ENCODE measurements around the gene WLS.
"Not testable (repeated sequence)": the region's sequence is repeated elsewhere in the genome, so short reads cannot be mapped to it uniquely, and the experiment has no call there.

Gene WLS

DNA sequence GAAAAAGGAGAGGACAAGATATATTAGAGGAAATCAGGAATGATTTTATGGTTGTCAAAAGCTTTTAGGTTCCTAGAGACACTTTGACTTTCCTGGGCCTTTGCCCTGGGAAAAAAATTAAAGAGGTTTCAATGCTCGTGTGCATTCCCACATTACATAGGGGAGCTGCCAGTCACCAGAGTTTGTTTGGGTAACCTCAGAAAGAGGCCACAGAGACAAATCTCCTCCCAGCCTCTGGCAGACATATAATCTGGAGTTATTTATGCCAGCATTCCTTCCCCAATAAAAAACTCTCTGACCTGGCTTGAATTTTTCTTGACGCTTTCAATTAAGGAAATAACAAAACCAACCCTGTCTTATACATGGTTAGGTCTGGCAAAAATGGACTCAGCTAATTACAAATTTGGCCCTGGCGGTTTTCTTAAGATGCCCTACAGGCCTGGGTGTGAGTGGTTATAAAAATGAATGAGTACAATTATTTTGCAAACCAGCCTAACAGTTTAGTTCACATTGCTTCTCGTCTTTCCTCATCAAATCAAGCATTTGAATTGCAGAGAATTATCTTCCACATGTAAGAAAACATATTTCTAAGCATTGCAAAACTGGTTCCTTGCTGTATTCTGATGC is 63.7 kb downstream of the WLS start:
- DNase-seq (ENCODE audit: low read depth in 2 of 2, low spot score in 1 of 2), result no peak

- DNase-seq (ENCODE audit: low read depth in 2 of 2, low spot score in 1 of 2), result no peak
These were observed 65.1 kb downstream of the WLS start for GRCh38 chr1:68167211-68167610.

DNA sequence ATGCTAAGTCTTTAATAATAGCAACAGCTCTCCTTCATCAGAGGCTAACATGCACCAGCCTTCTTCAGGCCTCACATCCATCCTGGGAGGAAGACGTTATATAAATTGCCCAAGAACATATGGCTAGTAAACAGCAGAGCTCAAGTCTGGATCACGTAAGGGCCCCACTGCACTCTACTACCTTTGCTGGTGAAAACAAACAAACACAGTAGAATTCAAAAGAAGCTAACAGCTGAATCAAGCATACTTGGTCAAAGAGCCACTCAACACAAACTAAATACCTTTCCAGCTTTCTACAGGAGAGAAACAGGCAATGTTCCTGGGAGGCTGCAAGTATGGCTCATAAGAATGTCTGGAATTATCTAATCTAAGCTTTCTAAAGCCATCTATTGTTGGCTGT is 66.0 kb downstream of the WLS start:
- no peak for DNase-seq (ENCODE audit: low read depth in 2 of 2, low spot score in 1 of 2)

- no peak for DNase-seq (ENCODE audit: low read depth in 2 of 2, low spot score in 1 of 2)
These were observed 66.7 kb downstream of the WLS start for GRCh38 chr1:68165665-68166064.

DNA sequence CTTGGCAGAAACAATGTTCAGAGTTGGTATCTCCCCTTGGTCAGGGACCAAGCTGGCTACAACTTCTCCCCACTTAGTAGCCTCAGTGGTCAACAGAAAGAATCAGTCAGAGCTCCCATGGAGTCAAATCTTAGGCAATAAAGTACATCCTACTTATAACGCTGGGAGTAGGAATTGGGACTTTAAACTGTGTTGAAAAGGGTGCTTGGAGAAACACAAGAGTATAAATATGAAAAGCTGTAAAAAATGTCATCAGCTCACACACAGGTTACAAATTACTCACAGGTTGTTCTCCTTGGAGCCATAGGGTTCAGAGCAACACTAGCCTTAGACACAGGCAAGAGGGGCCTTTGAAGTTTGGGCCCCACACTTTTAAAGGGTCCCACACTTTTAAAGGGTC is 67.4 kb downstream of the WLS start:
- no peak for DNase-seq (ENCODE audit: low read depth in 2 of 2, low spot score in 1 of 2)

DNA sequence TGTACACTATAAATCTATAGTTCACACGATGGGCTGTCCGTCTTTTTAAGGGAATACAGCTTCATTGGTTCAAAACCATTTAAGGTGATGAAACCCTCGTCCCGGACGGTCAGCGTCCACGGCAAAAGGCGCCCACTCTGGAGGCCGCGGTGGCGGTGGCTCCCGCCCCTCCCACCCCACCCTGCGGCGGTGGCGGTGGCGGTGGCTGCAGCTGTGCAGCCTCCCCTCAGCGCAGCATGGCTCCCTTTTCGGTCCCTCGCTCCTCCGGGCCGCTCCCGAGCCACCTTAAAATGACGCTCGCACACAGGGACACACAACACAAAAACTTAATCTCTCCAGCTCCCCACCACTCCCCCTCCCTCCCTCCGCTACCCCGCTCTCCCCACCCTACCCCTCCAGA is 69.1 kb downstream of the WLS start:
- no peak for DNase-seq (ENCODE audit: low read depth in 2 of 2, low spot score in 1 of 2)

GRCh38 chr1:68162761-68163160 is 69.6 kb downstream of the WLS start:
- no peak for DNase-seq (ENCODE audit: low read depth in 2 of 2, low spot score in 1 of 2)

DNA sequence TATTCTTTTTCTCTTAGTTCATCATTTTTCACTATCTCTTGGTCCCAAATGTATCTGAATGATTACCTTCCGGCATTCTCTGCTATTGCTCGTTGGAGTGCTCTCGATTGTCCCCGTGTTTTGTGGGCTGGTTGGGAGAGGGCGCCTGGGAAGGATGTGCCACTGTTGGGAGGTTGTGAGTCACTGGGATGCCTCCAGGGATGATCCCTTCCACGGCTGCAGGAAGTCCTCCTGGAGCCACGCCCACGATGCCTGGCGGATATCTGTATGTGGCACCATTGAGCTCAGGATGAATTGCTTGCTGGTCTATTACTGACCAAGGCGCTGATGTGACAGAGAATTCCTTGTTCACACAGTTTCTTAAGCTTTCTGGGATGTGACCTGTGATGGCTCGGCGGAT is 70.7 kb downstream of the WLS start:
- DNase-seq (ENCODE audit: low read depth in 2 of 2, low spot score in 1 of 2), result not testable (repeated sequence)

GRCh38 chr1:68160935-68161334 is 71.4 kb downstream of the WLS start:
- not testable (repeated sequence) for DNase-seq (ENCODE audit: low read depth in 2 of 2, low spot score in 1 of 2)

- DNase-seq (ENCODE audit: low read depth in 2 of 2, low spot score in 1 of 2), result no peak
These were observed 72.3 kb downstream of the WLS start for GRCh38 chr1:68160021-68160420.

DNA sequence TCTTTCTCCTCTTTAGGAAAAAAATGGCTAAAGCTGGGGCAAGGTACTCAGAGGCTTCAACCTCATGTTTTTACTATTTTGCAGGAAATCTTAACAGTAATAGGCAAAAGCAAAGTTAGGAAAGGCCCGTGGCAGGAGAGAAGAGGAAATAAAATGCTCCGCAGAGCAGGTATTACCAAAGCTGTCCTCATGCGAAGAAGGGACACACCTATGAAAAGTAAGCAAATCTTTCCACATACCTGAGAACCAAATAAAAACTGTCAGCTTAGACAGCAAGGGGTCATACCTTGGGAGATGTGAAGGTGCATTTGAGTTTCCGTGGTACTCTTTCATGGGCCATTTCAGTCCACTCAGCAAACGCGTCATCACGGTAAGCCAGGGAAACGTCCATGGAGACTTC is 73.5 kb downstream of the WLS start:
- no peak for DNase-seq (ENCODE audit: low read depth in 2 of 2, low spot score in 1 of 2)

- DNase-seq (ENCODE audit: low read depth in 2 of 2, low spot score in 1 of 2), result no peak
These were observed 74.9 kb downstream of the WLS start for GRCh38 chr1:68157416-68157815.

DNA sequence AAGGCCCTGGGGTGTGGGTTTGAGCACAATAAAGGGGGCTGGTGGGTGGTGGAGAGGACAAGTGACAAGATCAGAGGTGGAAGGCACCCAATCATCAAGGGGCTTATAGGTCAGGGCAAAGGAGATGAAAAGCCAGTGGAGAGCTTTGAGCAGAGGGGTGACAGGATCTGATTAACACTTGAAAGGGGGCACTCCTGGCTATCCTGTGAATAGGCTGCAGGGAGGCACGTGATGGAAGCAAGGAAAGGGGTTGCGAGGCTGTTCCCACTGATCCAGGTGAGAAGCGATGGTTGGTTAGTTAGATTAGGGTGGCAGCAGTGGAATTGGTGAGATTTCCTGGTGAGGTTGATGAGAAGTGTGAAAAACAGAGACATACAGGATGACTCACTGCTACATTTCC is 80.6 kb downstream of the WLS start:
- DNase-seq (ENCODE audit: low read depth in 2 of 2, low spot score in 1 of 2), result no peak

- DNase-seq (ENCODE audit: low read depth in 2 of 2, low spot score in 1 of 2), result no peak
These were observed 82.4 kb downstream of the WLS start for GRCh38 chr1:68149907-68150306.

DNA sequence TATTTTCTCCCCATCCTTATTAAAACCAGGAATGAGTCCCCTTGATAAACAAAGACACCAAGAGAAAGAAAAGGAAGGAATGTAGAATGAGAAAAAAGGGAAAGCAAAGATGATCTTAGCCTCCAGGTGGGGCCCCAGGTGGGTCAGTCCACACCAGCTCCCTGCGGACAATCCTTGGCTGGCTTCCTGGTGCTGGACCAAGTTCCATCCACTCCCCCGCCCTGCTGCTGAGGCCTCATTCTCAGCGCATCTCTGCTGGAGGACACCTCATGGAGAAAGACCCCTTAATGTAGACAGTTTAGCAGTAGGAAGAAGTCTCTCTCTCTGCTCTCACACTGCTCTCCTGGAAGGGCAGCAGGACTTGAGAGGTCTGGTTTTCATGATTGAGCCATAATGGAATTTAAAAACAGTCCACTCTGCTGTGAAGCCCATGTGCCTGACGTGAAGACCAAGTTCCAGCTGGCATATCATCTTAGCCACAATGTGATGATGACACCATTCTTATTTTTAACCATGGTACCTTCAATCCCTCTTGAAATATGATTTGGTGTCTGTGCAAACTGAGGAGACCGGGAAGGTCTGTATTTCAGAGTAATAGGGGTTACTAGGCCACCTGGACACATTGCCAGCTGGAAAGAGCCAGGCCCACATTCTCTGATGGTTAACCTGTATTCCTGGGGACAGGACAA is 83.1 kb downstream of the WLS start:
- DNase-seq (ENCODE audit: low read depth in 2 of 2, low spot score in 1 of 2), result no peak

GRCh38 chr1:68148631-68149030 is 83.7 kb downstream of the WLS start:
- no peak for DNase-seq (ENCODE audit: low read depth in 2 of 2, low spot score in 1 of 2)

DNA sequence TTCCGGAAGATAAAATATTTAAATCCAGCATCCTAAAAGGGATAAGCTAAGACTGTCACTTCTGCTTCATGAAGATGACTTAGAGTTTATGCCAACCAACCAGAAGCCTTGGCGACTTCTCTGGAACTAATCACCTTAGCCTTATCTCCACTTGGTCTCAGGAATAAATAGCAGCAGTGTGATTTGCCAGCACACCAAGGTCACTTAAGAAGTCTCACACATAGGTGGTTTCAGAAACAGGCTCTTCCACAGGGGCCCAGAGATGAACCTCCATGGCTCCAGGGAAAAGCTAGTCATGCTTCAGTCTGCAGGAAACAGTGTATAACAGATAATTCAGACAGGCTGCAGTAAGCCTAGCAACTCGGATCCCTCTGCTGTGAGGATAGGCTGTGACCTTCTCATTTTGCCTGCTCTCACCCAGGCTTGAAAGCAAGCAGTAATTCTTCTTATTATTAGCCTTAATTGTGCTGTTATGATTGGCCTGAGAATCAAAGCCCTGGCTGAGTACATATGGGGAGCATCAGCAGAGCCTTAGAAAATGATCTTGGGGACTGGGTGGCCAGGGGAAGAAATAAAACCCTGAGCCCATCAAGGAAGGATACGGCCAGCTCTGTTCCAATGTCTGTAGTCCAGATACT is 84.7 kb downstream of the WLS start:
- DNase-seq (ENCODE audit: low read depth in 2 of 2, low spot score in 1 of 2), result no peak

- no peak for DNase-seq (ENCODE audit: low read depth in 2 of 2, low spot score in 1 of 2)
These were observed 86.8 kb downstream of the WLS start for GRCh38 chr1:68145418-68146126.

- DNase-seq (ENCODE audit: low read depth in 2 of 2, low spot score in 1 of 2), result no peak
These were observed 87.5 kb downstream of the WLS start for GRCh38 chr1:68144856-68145255.

- DNase-seq (ENCODE audit: low read depth in 2 of 2, low spot score in 1 of 2), result no peak
These were observed 88.7 kb downstream of the WLS start for GRCh38 chr1:68143633-68144032.

GRCh38 chr1:68142461-68142860 is 89.9 kb downstream of the WLS start:
- no peak for DNase-seq (ENCODE audit: low read depth in 2 of 2, low spot score in 1 of 2)

- no peak for DNase-seq (ENCODE audit: low read depth in 2 of 2, low spot score in 1 of 2)
These were observed 90.3 kb downstream of the WLS start for GRCh38 chr1:68142036-68142435.

Data from stimulated activated CD8-positive, alpha-beta memory T cell treated with anti-CD3 and anti-CD28 coated beads, Interleukin-4, amount 100 ng/mL, for 4 hours (primary cell).